SK-N-SH treated with all-trans-retinoic acid at 6 μM for 48 hours (cell line): ENCODE data around the gene MARCOL.

ENCODE experiments used
- ATAC-seq: fragments of 200-7000 bp; cut with Tn5 transposase; 3 replicates; pipeline ENCODE4 v1.9.1; 2020; ENCODE audit warnings: mild to moderate bottlenecking, moderate library complexity
- BACH2 ChIP-seq: fragments of 250-450 bp; sonication (Bioruptor Pico); IDR thresholded peaks from 2 replicates; pipeline ENCODE4 v1.9.0; 2021; ENCODE audit warnings: mild to moderate bottlenecking, borderline replicate concordance
- CREB5 ChIP-seq: fragments of 250-450 bp; sonication (Bioruptor Pico); IDR thresholded peaks from 2 replicates; pipeline ENCODE4 v1.5.1; 2020; ENCODE audit warnings: low read depth, mild to moderate bottlenecking, moderate library complexity
- CSDC2 ChIP-seq: fragments of 250-450 bp; sonication (Bioruptor Pico); IDR thresholded peaks from 2 replicates; pipeline ENCODE4 v1.5.0; 2020; ENCODE audit warnings: mild to moderate bottlenecking, moderate library complexity
- ESRRG ChIP-seq: fragments of 250-450 bp; sonication (Bioruptor Pico); IDR thresholded peaks from 2 replicates; pipeline ENCODE4 v1.6.1; 2021; ENCODE audit warnings: mild to moderate bottlenecking
- GLIS3 ChIP-seq: fragments of 250-450 bp; sonication (Bioruptor Pico); IDR thresholded peaks from 2 replicates; pipeline ENCODE4 v1.5.0; 2020; ENCODE audit warnings: mild to moderate bottlenecking, moderate library complexity
- ISL1 ChIP-seq: fragments of 250-450 bp; sonication (Bioruptor Pico); IDR thresholded peaks from 2 replicates; pipeline ENCODE4 v2.1.2; 2022; ENCODE audit warnings: mild to moderate bottlenecking, moderate library complexity
- OSR1 ChIP-seq: fragments of 250-450 bp; sonication (Bioruptor Pico); IDR thresholded peaks from 2 replicates; pipeline ENCODE4 v1.8.0; 2022; ENCODE audit warnings: moderate library complexity, mild to moderate bottlenecking, inconsistent platforms
- PPARA ChIP-seq: fragments of 250-450 bp; sonication (Bioruptor Pico); IDR thresholded peaks from 2 replicates; pipeline ENCODE4 v1.5.0; 2020; ENCODE audit warnings: mild to moderate bottlenecking, borderline replicate concordance
- RARB ChIP-seq: fragments of 250-450 bp; sonication (Bioruptor Pico); IDR thresholded peaks from 2 replicates; pipeline ENCODE4 v1.8.0; 2021; ENCODE audit warnings: mild to moderate bottlenecking, moderate library complexity
- SNAI2 ChIP-seq: fragments of 250-450 bp; sonication (Bioruptor Pico); IDR thresholded peaks from 2 replicates; pipeline ENCODE4 v1.5.0; 2020; ENCODE audit warnings: mild to moderate bottlenecking, moderate library complexity
- TCF4 ChIP-seq: fragments of 250-450 bp; sonication (Bioruptor Pico); IDR thresholded peaks from 2 replicates; pipeline ENCODE4 v1.8.0; 2021; ENCODE audit warnings: mild to moderate bottlenecking, moderate library complexity, borderline replicate concordance
- TOX ChIP-seq: fragments of 250-450 bp; sonication (Bioruptor Pico); IDR thresholded peaks from 2 replicates; pipeline ENCODE4 v1.8.0; 2021; ENCODE audit warnings: mild to moderate bottlenecking, moderate library complexity, borderline replicate concordance
- TSHZ2 ChIP-seq: fragments of 250-450 bp; sonication (Bioruptor Pico); IDR thresholded peaks from 2 replicates; pipeline ENCODE4 v1.5.0; 2020; ENCODE audit warnings: mild to moderate bottlenecking, moderate library complexity
- ZC3H10 ChIP-seq: fragments of 250-450 bp; sonication (Bioruptor Pico); IDR thresholded peaks from 2 replicates; pipeline ENCODE4 v1.5.1; 2021; ENCODE audit warnings: mild to moderate bottlenecking, moderate library complexity
- ZFP3 ChIP-seq: fragments of 250-450 bp; sonication (Bioruptor Pico); IDR thresholded peaks from 2 replicates; pipeline ENCODE4 v1.5.0; 2020; ENCODE audit warnings: mild to moderate bottlenecking, moderate library complexity
- ZFP30 ChIP-seq: fragments of 450-650 bp; formaldehyde crosslinking; IDR thresholded peaks from 2 replicates; pipeline ENCODE4 v1.5.0; 2022; ENCODE audit warnings: mild to moderate bottlenecking, moderate library complexity
- ZNF70 ChIP-seq: fragments of 450-650 bp; formaldehyde crosslinking; IDR thresholded peaks from 2 replicates; pipeline ENCODE4 v1.5.0; 2020; ENCODE audit warnings: mild to moderate bottlenecking, moderate library complexity
- TF ChIP-seq, protein P1 (sequence below): fragments of 250-450 bp; sonication (Bioruptor Pico); IDR thresholded peaks from 2 replicates; pipeline ENCODE4 v1.5.1; 2021; ENCODE audit warnings: mild to moderate bottlenecking, moderate library complexity
- TF ChIP-seq, protein P2 (sequence below): fragments of 250-450 bp; sonication (Bioruptor Pico); IDR thresholded peaks from 2 replicates; pipeline ENCODE4 v1.8.0; 2021; ENCODE audit warnings: low read depth, mild to moderate bottlenecking, moderate library complexity, borderline replicate concordance
- TF ChIP-seq, protein P3 (sequence below): fragments of 250-450 bp; sonication (Bioruptor Pico); IDR thresholded peaks from 2 replicates; pipeline ENCODE4 v1.8.0; 2020; ENCODE audit warnings: mild to moderate bottlenecking, moderate library complexity, borderline replicate concordance

Gene MARCOL

DNA sequence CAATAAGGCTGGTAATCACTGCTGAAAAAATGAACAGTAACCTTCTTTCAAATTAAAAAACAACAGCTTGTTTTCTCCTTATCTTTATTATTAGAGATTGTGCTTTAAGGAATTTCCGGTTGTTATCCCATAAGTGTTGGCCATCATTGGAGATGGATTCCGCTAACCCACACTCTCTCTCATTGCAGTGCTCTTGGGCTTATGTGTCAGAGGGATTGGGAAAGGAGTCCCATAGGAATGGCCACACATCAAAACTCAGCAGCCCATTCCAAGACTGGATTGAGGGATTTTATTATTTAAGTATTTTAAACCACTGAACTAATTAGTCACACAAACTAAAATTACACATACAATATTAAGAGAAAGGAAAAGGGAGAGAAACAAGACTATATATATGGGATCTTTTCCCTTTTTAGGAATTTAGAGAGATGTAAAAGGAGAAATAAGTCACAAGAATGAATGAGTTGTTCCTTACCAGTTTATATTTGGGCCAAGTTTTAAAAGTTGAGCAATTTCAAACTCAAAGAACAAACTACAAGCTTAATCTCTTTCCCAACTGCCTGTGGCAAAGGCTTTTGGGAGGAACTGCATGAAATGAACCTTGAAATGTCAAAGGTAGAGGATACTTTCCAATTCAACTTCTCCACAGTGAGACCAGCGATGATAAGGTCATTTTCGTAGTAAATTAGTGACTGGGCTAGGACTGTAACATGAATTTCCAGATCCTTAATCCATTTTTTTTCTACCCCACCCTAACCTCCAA is 33.1 kb upstream of the MARCOL start:
- TF ChIP-seq ESRRG (CRISPR knock-in tag): no peak
- TF ChIP-seq BACH2 (CRISPR knock-in tag): no peak
- no peak for TF ChIP-seq TCF4 (CRISPR knock-in tag)
- TF ChIP-seq CSDC2 (CRISPR knock-in tag): no peak
- no peak for TF ChIP-seq RARB (CRISPR knock-in tag)
- no peak for TF ChIP-seq CREB5 (CRISPR knock-in tag)
- TF ChIP-seq ZNF70 (CRISPR knock-in tag): no peak
- no peak for TF ChIP-seq ZFP3 (CRISPR knock-in tag)
- TF ChIP-seq ZC3H10 (CRISPR knock-in tag): no peak
- TF ChIP-seq PPARA (CRISPR knock-in tag): no peak
- no peak for TF ChIP-seq TSHZ2 (CRISPR knock-in tag)
- no peak for TF ChIP-seq TOX (CRISPR knock-in tag)
- TF ChIP-seq, protein P1, sequence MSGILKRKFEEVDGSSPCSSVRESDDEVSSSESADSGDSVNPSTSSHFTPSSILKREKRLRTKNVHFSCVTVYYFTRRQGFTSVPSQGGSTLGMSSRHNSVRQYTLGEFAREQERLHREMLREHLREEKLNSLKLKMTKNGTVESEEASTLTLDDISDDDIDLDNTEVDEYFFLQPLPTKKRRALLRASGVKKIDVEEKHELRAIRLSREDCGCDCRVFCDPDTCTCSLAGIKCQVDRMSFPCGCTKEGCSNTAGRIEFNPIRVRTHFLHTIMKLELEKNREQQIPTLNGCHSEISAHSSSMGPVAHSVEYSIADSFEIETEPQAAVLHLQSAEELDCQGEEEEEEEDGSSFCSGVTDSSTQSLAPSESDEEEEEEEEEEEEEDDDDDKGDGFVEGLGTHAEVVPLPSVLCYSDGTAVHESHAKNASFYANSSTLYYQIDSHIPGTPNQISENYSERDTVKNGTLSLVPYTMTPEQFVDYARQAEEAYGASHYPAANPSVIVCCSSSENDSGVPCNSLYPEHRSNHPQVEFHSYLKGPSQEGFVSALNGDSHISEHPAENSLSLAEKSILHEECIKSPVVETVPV (CRISPR knock-in tag): no peak
- no peak for TF ChIP-seq GLIS3 (CRISPR knock-in tag)
- TF ChIP-seq OSR1 (CRISPR knock-in tag): no peak
- TF ChIP-seq SNAI2 (CRISPR knock-in tag): no peak
- TF ChIP-seq, protein P2, sequence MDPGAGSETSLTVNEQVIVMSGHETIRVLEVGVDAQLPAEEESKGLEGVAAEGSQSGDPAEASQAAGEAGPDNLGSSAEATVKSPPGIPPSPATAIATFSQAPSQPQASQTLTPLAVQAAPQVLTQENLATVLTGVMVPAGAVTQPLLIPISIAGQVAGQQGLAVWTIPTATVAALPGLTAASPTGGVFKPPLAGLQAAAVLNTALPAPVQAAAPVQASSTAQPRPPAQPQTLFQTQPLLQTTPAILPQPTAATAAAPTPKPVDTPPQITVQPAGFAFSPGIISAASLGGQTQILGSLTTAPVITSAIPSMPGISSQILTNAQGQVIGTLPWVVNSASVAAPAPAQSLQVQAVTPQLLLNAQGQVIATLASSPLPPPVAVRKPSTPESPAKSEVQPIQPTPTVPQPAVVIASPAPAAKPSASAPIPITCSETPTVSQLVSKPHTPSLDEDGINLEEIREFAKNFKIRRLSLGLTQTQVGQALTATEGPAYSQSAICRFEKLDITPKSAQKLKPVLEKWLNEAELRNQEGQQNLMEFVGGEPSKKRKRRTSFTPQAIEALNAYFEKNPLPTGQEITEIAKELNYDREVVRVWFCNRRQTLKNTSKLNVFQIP (CRISPR knock-in tag): no peak
- TF ChIP-seq, protein P3, sequence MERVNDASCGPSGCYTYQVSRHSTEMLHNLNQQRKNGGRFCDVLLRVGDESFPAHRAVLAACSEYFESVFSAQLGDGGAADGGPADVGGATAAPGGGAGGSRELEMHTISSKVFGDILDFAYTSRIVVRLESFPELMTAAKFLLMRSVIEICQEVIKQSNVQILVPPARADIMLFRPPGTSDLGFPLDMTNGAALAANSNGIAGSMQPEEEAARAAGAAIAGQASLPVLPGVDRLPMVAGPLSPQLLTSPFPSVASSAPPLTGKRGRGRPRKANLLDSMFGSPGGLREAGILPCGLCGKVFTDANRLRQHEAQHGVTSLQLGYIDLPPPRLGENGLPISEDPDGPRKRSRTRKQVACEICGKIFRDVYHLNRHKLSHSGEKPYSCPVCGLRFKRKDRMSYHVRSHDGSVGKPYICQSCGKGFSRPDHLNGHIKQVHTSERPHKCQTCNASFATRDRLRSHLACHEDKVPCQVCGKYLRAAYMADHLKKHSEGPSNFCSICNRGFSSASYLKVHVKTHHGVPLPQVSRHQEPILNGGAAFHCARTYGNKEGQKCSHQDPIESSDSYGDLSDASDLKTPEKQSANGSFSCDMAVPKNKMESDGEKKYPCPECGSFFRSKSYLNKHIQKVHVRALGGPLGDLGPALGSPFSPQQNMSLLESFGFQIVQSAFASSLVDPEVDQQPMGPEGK (CRISPR knock-in tag): no peak
- no peak for ATAC-seq

DNA sequence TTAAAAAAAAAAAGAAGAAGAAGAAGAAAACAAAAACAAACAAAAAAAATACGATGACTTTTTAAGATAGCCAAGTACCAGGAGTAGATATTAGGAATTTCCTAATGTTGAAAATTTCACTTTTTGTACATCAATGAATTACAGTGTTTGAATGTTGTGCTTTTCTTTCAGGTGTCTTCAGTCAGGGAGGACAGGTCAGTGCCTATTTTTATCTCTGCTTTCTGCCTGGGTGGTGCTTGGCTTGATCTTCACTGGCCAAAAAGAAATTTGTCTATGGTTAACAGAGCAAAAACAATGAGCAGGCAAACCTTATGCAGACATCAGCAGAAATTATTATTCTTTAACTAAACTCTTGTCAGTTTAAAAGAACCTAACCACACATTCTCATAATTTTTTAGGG is 32.5 kb upstream of the MARCOL start:
- no peak for ATAC-seq
- TF ChIP-seq CSDC2 (CRISPR knock-in tag) (no peak), ZFP30 (CRISPR knock-in tag) (no peak), ZFP3 (CRISPR knock-in tag) (no peak), BACH2 (CRISPR knock-in tag) (no peak), ISL1 (no peak), TOX (CRISPR knock-in tag) (no peak), CREB5 (CRISPR knock-in tag) (no peak), ESRRG (CRISPR knock-in tag) (no peak), TSHZ2 (CRISPR knock-in tag) (no peak), ZC3H10 (CRISPR knock-in tag) (no peak), PPARA (CRISPR knock-in tag) (no peak)
- TF ChIP-seq, protein P1 (CRISPR knock-in tag): no peak
- TF ChIP-seq, protein P3 (CRISPR knock-in tag): no peak
